Measurements from ENCODE around the gene CFAP410.

CFAP410 gene

GRCh38 chr21:44332965-44333364, 6.2 kb downstream of the CFAP410 start:
- H3K4me1 ChIP-seq, result peaks cover 11% of the 10 kb centered on the region
- no peak for DNase-seq
- H3K4me3 ChIP-seq (ENCODE audit: low read depth, low read length), result no peak overlapping the region
- no peak for TF ChIP-seq CTCF (IDR thresholded peaks at IDR 0.05; ENCODE audit: low read depth, low read length)
- no peaks in the 10 kb centered on the region; the same call in 1 of the 2 replicates for H3K36me3 ChIP-seq
- H3K9me3 ChIP-seq, result no peaks in the 10 kb centered on the region
- H3K27me3 ChIP-seq, result no peaks in the 10 kb centered on the region

- no peak overlapping the region for H3K4me3 ChIP-seq (ENCODE audit: low read depth, low read length)
- DNase-seq, result no peak
- peaks cover 10% of the 10 kb centered on the region for H3K4me1 ChIP-seq
- no peak for TF ChIP-seq CTCF (IDR thresholded peaks at IDR 0.05; ENCODE audit: low read depth, low read length)
- no peaks in the 10 kb centered on the region for H3K9me3 ChIP-seq
- H3K27me3 ChIP-seq, result no peaks in the 10 kb centered on the region
- H3K36me3 ChIP-seq, result no peaks in the 10 kb centered on the region; the same call in 1 of the 2 replicates
These were observed 6.8 kb downstream of the CFAP410 start for GRCh38 chr21:44332383-44332782.

- H3K4me3 ChIP-seq (ENCODE audit: low read depth, low read length), result no peak overlapping the region
These were observed 7.4 kb downstream of the CFAP410 start for GRCh38 chr21:44331650-44332307.

GRCh38 chr21:44331209-44331608, 8.0 kb downstream of the CFAP410 start:
- no peak for TF ChIP-seq CTCF (IDR thresholded peaks at IDR 0.05; ENCODE audit: low read depth, low read length)
- H3K9me3 ChIP-seq, result no peaks in the 10 kb centered on the region
- no peaks in the 10 kb centered on the region for H3K27me3 ChIP-seq
- no peak for DNase-seq
- peaks cover 15% of the 10 kb centered on the region for H3K4me1 ChIP-seq
- H3K36me3 ChIP-seq, result peaks cover under 1% of the 10 kb centered on the region; the same call in 1 of the 2 replicates
- no peak overlapping the region for H3K4me3 ChIP-seq (ENCODE audit: low read depth, low read length)

More at GRCh38 chr21:44331650-44332307, 7.4 kb downstream of the CFAP410 start:
- no peak for DNase-seq
- TF ChIP-seq CTCF (IDR thresholded peaks at IDR 0.05; ENCODE audit: low read depth, low read length), result no peak
- Histone ChIP-seq H3K36me3 (no peaks in the 10 kb centered on the region; the same call in 1 of the 2 replicates), H3K4me1 (peaks cover 15% of the 10 kb centered on the region), H3K9me3 (no peaks in the 10 kb centered on the region), H3K27me3 (no peaks in the 10 kb centered on the region)

- peaks cover 4% of the 10 kb centered on the region; the same call in 1 of the 2 replicates for H3K36me3 ChIP-seq
- no peaks in the 10 kb centered on the region for H3K27me3 ChIP-seq
- no peak for TF ChIP-seq CTCF (IDR thresholded peaks at IDR 0.05; ENCODE audit: low read depth, low read length)
- H3K4me3 ChIP-seq (ENCODE audit: low read depth, low read length), result no peak overlapping the region
- DNase-seq, result no peak
- H3K9me3 ChIP-seq, result no peaks in the 10 kb centered on the region
- H3K4me1 ChIP-seq, result peaks cover 15% of the 10 kb centered on the region
These were observed 8.5 kb downstream of the CFAP410 start for GRCh38 chr21:44330698-44331097.

GRCh38 chr21:44329971-44330681, 9.1 kb downstream of the CFAP410 start:
- H3K4me3 ChIP-seq (ENCODE audit: low read depth, low read length), result no peak overlapping the region
- H3K9me3 ChIP-seq, result no peaks in the 10 kb centered on the region
- no peak for TF ChIP-seq CTCF (IDR thresholded peaks at IDR 0.05; ENCODE audit: low read depth, low read length)
- peaks cover 4% of the 10 kb centered on the region; the same call in 1 of the 2 replicates for H3K36me3 ChIP-seq
- no peak for DNase-seq
- no peaks in the 10 kb centered on the region for H3K27me3 ChIP-seq
- H3K4me1 ChIP-seq, result peaks cover 15% of the 10 kb centered on the region

Data from BE2C (cell line).